ENCODE measurements around the gene PIANP. TPM values are rescaled to one million over a fixed set of nuclear protein-coding genes. Genes with fewer than 3 reads are reported as not detected.
A peak's percentile ranks its signal among the peaks of the same experiment; 100 is the strongest.
"Not testable (repeated sequence)": the region's sequence is repeated elsewhere in the genome, so short reads cannot be mapped to it uniquely, and the experiment has no call there.

Gene PIANP
- total RNA-seq, 1 donor from 2014 or later, result 48.8 TPM

- Mint-ChIP-seq H3K9me3 (ENCODE audit: unreplicated experiment) (no peaks in the 10 kb centered on the region), H3K36me3 (ENCODE audit: unreplicated experiment) (peaks cover 4% of the 10 kb centered on the region), H3K27ac (ENCODE audit: unreplicated experiment) (no peak overlapping the region), H3K27me3 (ENCODE audit: unreplicated experiment) (peaks cover 6% of the 10 kb centered on the region), H3K4me1 (ENCODE audit: low read depth, unreplicated experiment) (no peaks in the 10 kb centered on the region), H3K4me3 (ENCODE audit: unreplicated experiment) (no peak overlapping the region)
- no peak for DNase-seq
- TF ChIP-seq CTCF (IDR thresholded peaks at IDR 0.05; ENCODE audit: partially characterized antibody, unreplicated experiment), result no peak
These were observed 42.2 kb upstream of the PIANP start for GRCh38 chr12:6742834-6743233.

GRCh38 chr12:6742080-6742479 is 41.5 kb upstream of the PIANP start:
- not testable (repeated sequence) for H3K4me1 Mint-ChIP-seq (ENCODE audit: low read depth, unreplicated experiment); H3K4me3 Mint-ChIP-seq (ENCODE audit: unreplicated experiment); H3K27ac Mint-ChIP-seq (ENCODE audit: unreplicated experiment); DNase-seq; H3K36me3 Mint-ChIP-seq (ENCODE audit: unreplicated experiment); H3K27me3 Mint-ChIP-seq (ENCODE audit: unreplicated experiment); H3K9me3 Mint-ChIP-seq (ENCODE audit: unreplicated experiment)

- Mint-ChIP-seq H3K27me3 (ENCODE audit: unreplicated experiment) (no peaks in the 10 kb centered on the region), H3K27ac (ENCODE audit: unreplicated experiment) (no peak overlapping the region), H3K36me3 (ENCODE audit: unreplicated experiment) (no peaks in the 10 kb centered on the region), H3K4me1 (ENCODE audit: low read depth, unreplicated experiment) (peaks cover 4% of the 10 kb centered on the region), H3K4me3 (ENCODE audit: unreplicated experiment) (no peak overlapping the region), H3K9me3 (ENCODE audit: unreplicated experiment) (no peaks in the 10 kb centered on the region)
- no peak for DNase-seq
- TF ChIP-seq CTCF (IDR thresholded peaks at IDR 0.05; ENCODE audit: partially characterized antibody, unreplicated experiment), result no peak
These were observed 36.1 kb upstream of the PIANP start for GRCh38 chr12:6736754-6737153.

GRCh38 chr12:6735448-6736191 is 35.0 kb upstream of the PIANP start:
- H3K4me1 Mint-ChIP-seq (ENCODE audit: low read depth, unreplicated experiment), result peaks cover 9% of the 10 kb centered on the region
- no peak overlapping the region for H3K27ac Mint-ChIP-seq (ENCODE audit: unreplicated experiment)
- no peaks in the 10 kb centered on the region for H3K27me3 Mint-ChIP-seq (ENCODE audit: unreplicated experiment)
- H3K9me3 Mint-ChIP-seq (ENCODE audit: unreplicated experiment), result peaks cover 3% of the 10 kb centered on the region
- peak; percentile 54 for DNase-seq
- no peak overlapping the region for H3K4me3 Mint-ChIP-seq (ENCODE audit: unreplicated experiment)
- H3K36me3 Mint-ChIP-seq (ENCODE audit: unreplicated experiment), result no peaks in the 10 kb centered on the region
- peak; percentile 20 for TF ChIP-seq CTCF (IDR thresholded peaks at IDR 0.05; ENCODE audit: partially characterized antibody, unreplicated experiment)

- no peak for TF ChIP-seq CTCF (IDR thresholded peaks at IDR 0.05; ENCODE audit: partially characterized antibody, unreplicated experiment)
- Mint-ChIP-seq H3K4me1 (ENCODE audit: low read depth, unreplicated experiment) (peaks cover 11% of the 10 kb centered on the region), H3K27ac (ENCODE audit: unreplicated experiment) (no peak overlapping the region), H3K27me3 (ENCODE audit: unreplicated experiment) (no peaks in the 10 kb centered on the region), H3K4me3 (ENCODE audit: unreplicated experiment) (no peak overlapping the region), H3K36me3 (ENCODE audit: unreplicated experiment) (no peaks in the 10 kb centered on the region), H3K9me3 (ENCODE audit: unreplicated experiment) (peaks cover 3% of the 10 kb centered on the region)
- no peak for DNase-seq
These were observed 34.1 kb upstream of the PIANP start for GRCh38 chr12:6734506-6735387.
